Left ventricle myocardium inferior (tissue), 1 donor: ENCODE data around the gene CPT1B. TPM values are rescaled to one million over a fixed set of nuclear protein-coding genes. Genes with fewer than 3 reads are reported as not detected.

ENCODE experiments used
- DNase-seq: peaks from one replicate; pipeline ENCODE4 v3.0.0-alpha.2; 2020
- H3K27ac ChIP-seq: fragments of 200-600 bp; replicated peaks from 2 replicates; pipeline ENCODE4 v1.8.0; 2021
- H3K27me3 ChIP-seq: fragments of 200-600 bp; 2 replicates; pipeline ENCODE4 v1.8.0; 2021; ENCODE audit warnings: low read depth
- H3K36me3 ChIP-seq: fragments of 200-600 bp; 2 replicates; pipeline ENCODE4 v1.8.0; 2021
- H3K4me1 ChIP-seq: fragments of 200-600 bp; 2 replicates; pipeline ENCODE4 v1.8.0; 2021
- H3K4me3 ChIP-seq: fragments of 200-600 bp; 2 replicates; pipeline ENCODE4 v1.8.0; 2021; ENCODE audit warnings: mild to moderate bottlenecking, moderate library complexity
- H3K9me3 ChIP-seq: fragments of 200-600 bp; replicated peaks from 2 replicates; pipeline ENCODE4 v1.8.0; 2021
- intact Hi-C: fragments of 100-400 bp; cut with micrococcal nuclease; formaldehyde crosslinking; loops from one replicate; pipeline ENCODE4 v1.11.0; 2022
- total RNA-seq: library from RNA; stranded (reverse); fragmentation: NEBNext Ultra II Directional; extraction: Animal tissue kit (Norgen Biotek cat#: 25700); gene quantifications from one replicate; pipeline ENCODE4 v1.2.1, GENCODE V29; 2021
- TF ChIP-seq, protein P1 (sequence below): fragments of 200-600 bp; IDR thresholded peaks from 2 replicates; pipeline ENCODE4 v1.8.0; 2021; ENCODE audit warnings: antibody characterized with exemption, mild to moderate bottlenecking, borderline replicate concordance
- donor health status: DM: no; HTN: yes; CAD: no; lungs with severe emphysema.

Gene CPT1B
- total RNA-seq, 1 donor from 2014 or later = 394 TPM

DNA sequence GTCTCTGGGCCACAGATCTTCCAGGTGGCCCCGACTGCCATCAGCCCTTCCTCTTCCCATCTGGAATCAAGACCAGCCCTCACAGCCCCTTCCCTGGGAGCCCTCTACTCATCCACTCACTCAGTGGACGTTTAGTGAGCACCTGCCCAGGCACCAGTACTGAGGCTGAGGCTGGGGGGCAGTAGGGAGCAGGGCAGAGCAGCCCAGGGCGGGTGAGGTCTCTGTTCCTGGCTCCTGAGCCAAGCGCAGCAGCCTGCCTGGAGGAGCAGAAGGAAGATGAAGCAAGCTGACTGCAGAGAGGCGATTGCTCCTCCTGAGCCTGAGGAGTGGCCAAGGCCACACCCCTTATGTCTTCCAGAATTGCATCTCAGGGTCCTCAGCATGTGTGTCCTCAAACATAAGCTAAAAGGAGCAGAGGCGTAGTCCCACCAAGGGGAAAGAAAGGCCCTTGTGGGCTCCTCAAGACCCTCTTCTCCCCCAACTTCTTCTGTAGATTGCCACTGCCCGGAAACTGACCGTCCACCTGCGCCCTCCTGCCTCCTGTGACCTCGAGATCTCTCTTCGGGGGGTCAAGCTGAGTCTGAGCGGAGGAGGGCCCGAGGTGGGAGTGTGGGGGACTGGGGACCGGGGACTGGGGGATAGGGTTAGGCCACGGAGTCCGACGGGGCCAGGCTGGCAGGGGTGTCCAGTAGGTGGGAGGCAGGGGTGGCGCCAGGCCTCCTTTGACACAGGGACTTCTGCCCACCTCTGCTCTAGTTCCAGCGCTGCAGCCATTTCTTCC is 28.1 kb upstream of the CPT1B start:
- Histone ChIP-seq H3K36me3 (no peaks in the 10 kb centered on the region), H3K4me1 (peaks cover 8% of the 10 kb centered on the region), H3K4me3 (no peak overlapping the region), H3K27ac (no peak overlapping the region), H3K27me3 (peaks cover 90% of the 10 kb centered on the region), H3K9me3 (no peaks in the 10 kb centered on the region)
- DNase-seq = no peak
- TF ChIP-seq, protein P1, sequence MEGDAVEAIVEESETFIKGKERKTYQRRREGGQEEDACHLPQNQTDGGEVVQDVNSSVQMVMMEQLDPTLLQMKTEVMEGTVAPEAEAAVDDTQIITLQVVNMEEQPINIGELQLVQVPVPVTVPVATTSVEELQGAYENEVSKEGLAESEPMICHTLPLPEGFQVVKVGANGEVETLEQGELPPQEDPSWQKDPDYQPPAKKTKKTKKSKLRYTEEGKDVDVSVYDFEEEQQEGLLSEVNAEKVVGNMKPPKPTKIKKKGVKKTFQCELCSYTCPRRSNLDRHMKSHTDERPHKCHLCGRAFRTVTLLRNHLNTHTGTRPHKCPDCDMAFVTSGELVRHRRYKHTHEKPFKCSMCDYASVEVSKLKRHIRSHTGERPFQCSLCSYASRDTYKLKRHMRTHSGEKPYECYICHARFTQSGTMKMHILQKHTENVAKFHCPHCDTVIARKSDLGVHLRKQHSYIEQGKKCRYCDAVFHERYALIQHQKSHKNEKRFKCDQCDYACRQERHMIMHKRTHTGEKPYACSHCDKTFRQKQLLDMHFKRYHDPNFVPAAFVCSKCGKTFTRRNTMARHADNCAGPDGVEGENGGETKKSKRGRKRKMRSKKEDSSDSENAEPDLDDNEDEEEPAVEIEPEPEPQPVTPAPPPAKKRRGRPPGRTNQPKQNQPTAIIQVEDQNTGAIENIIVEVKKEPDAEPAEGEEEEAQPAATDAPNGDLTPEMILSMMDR = no peak
- intact Hi-C loops = no loop called here

GRCh38 chr22:50605613-50606074 is 27.4 kb upstream of the CPT1B start:
- Histone ChIP-seq H3K4me3 (no peak overlapping the region), H3K27me3 (peaks cover 91% of the 10 kb centered on the region), H3K36me3 (no peaks in the 10 kb centered on the region), H3K27ac (no peak overlapping the region), H3K4me1 (peaks cover 12% of the 10 kb centered on the region), H3K9me3 (no peaks in the 10 kb centered on the region)
- intact Hi-C loops = no loop called here
- no peak for DNase-seq
- TF ChIP-seq, protein P1 = no peak

DNA sequence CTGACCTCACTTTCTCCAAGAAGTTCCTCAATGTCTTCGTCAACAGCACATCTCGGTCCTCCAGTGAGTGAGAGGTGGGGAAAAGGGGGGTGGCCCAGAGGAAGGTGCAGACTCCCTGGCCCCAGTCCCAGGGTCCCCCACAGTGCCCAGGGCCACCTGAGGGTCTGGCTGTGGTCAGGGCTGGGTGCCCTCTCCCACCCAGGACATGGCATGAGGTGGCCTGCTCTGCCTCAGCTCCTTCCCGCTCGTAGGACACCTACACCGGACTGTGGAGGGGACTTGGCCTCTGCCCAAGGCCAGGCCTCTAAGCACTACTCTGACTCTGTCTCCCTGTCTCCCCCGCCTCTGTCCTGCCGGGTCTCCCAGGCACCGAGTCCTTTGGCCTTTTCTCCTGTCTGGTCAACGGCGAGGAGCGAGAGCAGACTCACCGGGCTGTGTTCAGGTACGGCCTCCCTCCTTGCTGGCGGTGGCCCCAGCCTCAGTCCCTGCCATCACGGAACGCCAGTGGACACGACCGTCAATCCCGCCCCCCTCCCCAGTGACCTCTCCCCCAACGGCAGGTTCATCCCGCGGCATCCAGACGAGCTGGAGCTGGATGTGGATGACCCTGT is 26.9 kb upstream of the CPT1B start:
- TF ChIP-seq, protein P1 = no peak
- Histone ChIP-seq H3K4me3 (no peak overlapping the region), H3K4me1 (peaks cover 15% of the 10 kb centered on the region), H3K27me3 (peaks cover 91% of the 10 kb centered on the region), H3K36me3 (no peaks in the 10 kb centered on the region), H3K27ac (no peak overlapping the region), H3K9me3 (no peaks in the 10 kb centered on the region)
- intact Hi-C loops = no loop called here
- DNase-seq = no peak

DNA sequence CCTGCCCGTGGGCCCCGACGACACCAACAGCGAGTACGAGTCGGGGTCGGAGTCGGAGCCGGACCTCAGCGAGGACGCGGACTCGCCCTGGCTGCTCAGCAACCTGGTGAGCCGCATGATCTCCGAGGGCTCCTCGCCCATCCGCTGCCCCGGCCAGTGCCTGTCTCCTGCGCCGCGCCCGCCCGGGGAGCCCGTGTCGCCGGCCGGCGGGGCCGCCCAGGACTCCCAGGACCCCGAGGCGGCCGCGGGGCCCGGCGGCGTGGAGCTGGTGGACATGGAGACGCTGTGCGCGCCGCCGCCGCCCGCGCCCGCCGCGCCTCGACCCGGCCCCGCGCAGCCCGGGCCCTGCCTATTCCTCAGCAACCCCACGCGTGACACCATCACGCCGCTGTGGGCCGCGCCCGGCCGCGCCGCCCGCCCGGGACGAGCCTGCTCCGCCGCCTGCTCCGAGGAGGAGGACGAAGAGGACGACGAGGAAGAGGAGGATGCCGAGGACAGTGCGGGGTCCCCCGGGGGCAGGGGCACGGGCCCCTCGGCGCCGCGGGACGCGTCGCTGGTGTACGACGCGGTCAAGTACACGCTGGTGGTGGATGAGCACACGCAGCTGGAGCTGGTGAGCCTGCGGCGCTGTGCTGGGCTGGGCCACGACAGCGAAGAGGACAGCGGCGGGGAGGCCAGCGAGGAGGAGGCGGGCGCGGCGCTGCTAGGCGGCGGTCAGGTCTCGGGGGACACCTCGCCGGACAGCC is 26.2 kb upstream of the CPT1B start:
- Histone ChIP-seq H3K27me3 (peaks cover 91% of the 10 kb centered on the region), H3K27ac (no peak overlapping the region), H3K4me1 (peaks cover 17% of the 10 kb centered on the region), H3K9me3 (no peaks in the 10 kb centered on the region), H3K4me3 (no peak overlapping the region), H3K36me3 (no peaks in the 10 kb centered on the region)
- DNase-seq = no peak
- intact Hi-C loops = no loop called here
- TF ChIP-seq, protein P1 = no peak

DNA sequence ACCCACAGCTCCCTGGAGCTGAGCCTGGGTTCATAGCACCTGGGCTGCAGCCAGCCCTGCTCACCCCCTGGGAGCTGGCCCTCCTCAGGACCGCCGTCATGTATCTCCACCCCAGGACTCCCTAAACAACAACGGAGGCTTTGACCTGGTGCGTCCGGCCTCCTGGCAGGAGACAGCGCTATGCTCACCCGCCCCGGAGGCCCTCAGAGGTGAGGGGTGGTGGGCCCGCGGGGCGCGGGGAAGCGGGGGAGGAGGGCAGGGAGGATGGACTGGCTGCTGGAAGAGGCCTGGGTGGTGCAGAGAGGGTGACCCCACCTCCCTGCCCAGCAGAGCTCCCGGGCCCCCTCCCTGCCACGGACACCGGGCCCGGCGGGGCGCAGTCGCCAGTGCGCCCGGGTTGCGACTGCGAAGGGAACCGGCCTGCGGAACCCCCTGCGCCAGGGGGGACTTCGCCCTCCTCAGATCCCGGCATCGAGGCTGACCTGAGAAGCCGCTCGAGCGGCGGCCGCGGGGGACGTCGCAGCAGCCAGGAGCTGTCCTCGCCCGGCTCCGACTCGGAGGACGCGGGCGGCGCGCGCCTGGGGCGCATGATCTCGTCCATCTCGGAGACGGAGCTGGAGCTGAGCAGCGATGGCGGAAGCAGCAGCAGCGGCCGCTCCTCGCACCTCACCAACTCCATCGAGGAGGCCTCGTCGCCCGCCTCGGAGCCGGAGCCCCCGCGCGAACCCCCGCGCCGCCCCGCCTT is 25.5 kb upstream of the CPT1B start:
- H3K4me1 ChIP-seq = peaks cover 17% of the 10 kb centered on the region
- H3K4me3 ChIP-seq = no peak overlapping the region
- no peaks in the 10 kb centered on the region for H3K9me3 ChIP-seq
- no peak overlapping the region for H3K27ac ChIP-seq
- no peaks in the 10 kb centered on the region for H3K36me3 ChIP-seq
- DNase-seq = no peak
- intact Hi-C loops = no loop called here
- TF ChIP-seq, protein P1 = no peak
- peaks cover 95% of the 10 kb centered on the region for H3K27me3 ChIP-seq
